H1 (cell line): ENCODE results near the gene RFX2. TPM values are rescaled to one million over a fixed set of nuclear protein-coding genes. Genes with fewer than 3 reads are reported as not detected.

Source experiments
- CTCF ChIA-PET: fragments of 300-600 bp; sonication (Branson Sonifier 250); formaldehyde crosslinking; loops from one replicate; lab custom pipeline; 2021; ENCODE audit not compliant: partially characterized antibody; lab: Charles Lee
- POLR2A ChIA-PET: fragments of 300-600 bp; sonication (Branson Sonifier 250); formaldehyde crosslinking; loops from one replicate; lab custom pipeline; 2021; ENCODE audit warnings: inconsistent platforms; ENCODE audit not compliant: partially characterized antibody; lab: Charles Lee
- DNase-seq, 2 experiments: peaks; one replicate each; pipeline versions ENCODE4 v3.0.0 to v3.0.0-alpha.2; 2010 to 2022; ENCODE audit warnings: low spot score in 2 of 2, low read depth in 1 of 2, mixed read lengths in 1 of 2
- FAIRE-seq: peaks from 2 replicates; lab custom pipeline; 2011; peaks lifted over from hg19 to GRCh38; lab: Jason Lieb, UNC
- H2AFZ ChIP-seq: 2 replicates; pipeline ENCODE4 v1.8.1; 2012; ENCODE audit warnings: low read length, inconsistent platforms
- H2AK5ac ChIP-seq: 2 replicates; pipeline ENCODE4 v1.6.1; 2013; ENCODE audit warnings: low read depth, low read length
- H2BK120ac ChIP-seq: replicated peaks from 2 replicates; pipeline ENCODE3; 2013; ENCODE audit warnings: low read depth, low read length, inconsistent platforms
- H2BK12ac ChIP-seq: 2 replicates; pipeline ENCODE4 v1.6.1; 2013; ENCODE audit warnings: low read depth, low read length
- H2BK15ac ChIP-seq: 2 replicates; pipeline ENCODE4 v1.6.1; 2013; ENCODE audit warnings: low read length
- H2BK20ac ChIP-seq: 2 replicates; pipeline ENCODE4 v1.6.1; 2013; ENCODE audit warnings: low read length
- H2BK5ac ChIP-seq: 2 replicates; pipeline ENCODE4 v1.6.1; 2013; ENCODE audit warnings: low read depth, low read length
- H3K14ac ChIP-seq: 2 replicates; pipeline ENCODE4 v1.6.1; 2013; ENCODE audit warnings: inconsistent platforms; ENCODE audit not compliant: insufficient read length
- H3K18ac ChIP-seq: 2 replicates; pipeline ENCODE4 v1.6.1; 2013; ENCODE audit warnings: low read length; ENCODE audit errors: extremely low read depth
- H3K23ac ChIP-seq: 2 replicates; pipeline ENCODE4 v1.6.1; 2013; ENCODE audit warnings: inconsistent platforms; ENCODE audit not compliant: insufficient read length
- H3K23me2 ChIP-seq: 2 replicates; pipeline ENCODE4 v1.6.1; 2013; ENCODE audit warnings: low read depth, low read length
- H3K27ac ChIP-seq: 2 replicates; pipeline ENCODE4 v1.6.1; 2011; ENCODE audit warnings: low read depth, low read length, inconsistent platforms
- H3K27me3 ChIP-seq, 4 experiments: replicated peaks in 1 of 4; 1 replicate in 1 of 4; 2 replicates in 3 of 4; pipeline versions ENCODE4 v1.6.1 to v1.8.1; 2011 to 2013; ENCODE audit warnings: low read length in 3 of 4, mild to moderate bottlenecking in 3 of 4, inconsistent platforms in 2 of 4, mixed read lengths in 2 of 4, moderate library complexity in 1 of 4; ENCODE audit not compliant: control insufficient read depth in 3 of 4, insufficient read depth in 3 of 4; ENCODE audit errors: extremely low read depth in 1 of 4
- H3K36me3 ChIP-seq, 4 experiments: 2 replicates each; pipeline versions ENCODE4 v1.6.1 to v1.8.1; 2011 to 2013; ENCODE audit warnings: mild to moderate bottlenecking in 4 of 4, low read length in 3 of 4, moderate library complexity in 2 of 4, control low read depth in 1 of 4, inconsistent platforms in 1 of 4; ENCODE audit not compliant: insufficient read depth in 4 of 4, control insufficient read depth in 2 of 4
- H3K4ac ChIP-seq: replicated peaks from 2 replicates; pipeline ENCODE3; 2013; ENCODE audit warnings: low read length, low read depth, mixed read lengths, inconsistent platforms; ENCODE audit not compliant: insufficient read length
- H3K4me1 ChIP-seq, 4 experiments: replicated peaks in 1 of 4; 1 replicate in 1 of 4; 2 replicates in 3 of 4; pipeline versions ENCODE4 v1.6.1 to v1.8.1; 2011 to 2013; ENCODE audit warnings: low read length in 3 of 4, inconsistent platforms in 2 of 4, mixed read lengths in 1 of 4; ENCODE audit not compliant: insufficient read depth in 4 of 4, control insufficient read depth in 3 of 4
- H3K4me2 ChIP-seq, 2 experiments: 2 replicates each; pipeline versions ENCODE4 v1.6.1 to v1.8.1; 2011 to 2013; ENCODE audit warnings: low read depth in 2 of 2, low read length in 2 of 2, control low read depth in 1 of 2, inconsistent platforms in 1 of 2, mild to moderate bottlenecking in 1 of 2; ENCODE audit not compliant: insufficient read depth in 1 of 2
- H3K4me3 ChIP-seq, 4 experiments: fragments of 200-600, 300-600 bp in 1 of 4; sonication (generic), shearing (Covaris generic), sonication (Bioruptor Twin) in 1 of 4; 2 replicates each; pipeline versions ENCODE4 v1.5.1 to v1.8.1; 2011 to 2016; ENCODE audit warnings: low read length in 4 of 4, low read depth in 3 of 4, control low read depth in 2 of 4, inconsistent platforms in 2 of 4, mild to moderate bottlenecking in 2 of 4, mixed read lengths in 1 of 4, moderate library complexity in 1 of 4; ENCODE audit not compliant: insufficient read depth in 2 of 4; ENCODE audit errors: extremely low read depth in 1 of 4
- H3K56ac ChIP-seq: replicated peaks from 2 replicates; pipeline ENCODE3; 2013; ENCODE audit warnings: low read depth, mild to moderate bottlenecking, mixed read lengths, low read length, inconsistent platforms; ENCODE audit not compliant: insufficient read length
- H3K79me1 ChIP-seq: 2 replicates; pipeline ENCODE4 v1.6.1; 2013; ENCODE audit warnings: low read depth, low read length, control low read depth
- H3K79me2 ChIP-seq, 2 experiments: 2 replicates each; pipeline versions ENCODE4 v1.6.1 to v1.8.1; 2012 to 2013; ENCODE audit warnings: low read length in 2 of 2, mild to moderate bottlenecking in 2 of 2, inconsistent platforms in 1 of 2; ENCODE audit not compliant: insufficient read depth in 2 of 2, control insufficient read depth in 1 of 2
- H3K9ac ChIP-seq, 4 experiments: replicated peaks in 1 of 4; 1 replicate in 1 of 4; 2 replicates in 3 of 4; pipeline versions ENCODE4 v1.6.1 to v1.8.1; 2011 to 2013; ENCODE audit warnings: low read depth in 3 of 4, low read length in 3 of 4, control low read depth in 2 of 4, mild to moderate bottlenecking in 2 of 4, moderate library complexity in 2 of 4, inconsistent platforms in 1 of 4; ENCODE audit errors: extremely low read depth in 1 of 4
- H3K9me3 ChIP-seq, 2 experiments: 2 replicates each; pipeline versions ENCODE4 v1.6.1 to v1.8.1; 2012 to 2013; ENCODE audit warnings: mild to moderate bottlenecking in 2 of 2, moderate library complexity in 2 of 2, control low read depth in 1 of 2, inconsistent platforms in 1 of 2, low read depth in 1 of 2, low read length in 1 of 2, mixed read lengths in 1 of 2; ENCODE audit not compliant: insufficient read depth in 2 of 2
- H4K20me1 ChIP-seq, 2 experiments: replicated peaks in 1 of 2; 2 replicates each; pipeline versions ENCODE3 to v1.8.1; 2011 to 2013; ENCODE audit warnings: inconsistent platforms in 2 of 2, low read length in 2 of 2, mild to moderate bottlenecking in 1 of 2; ENCODE audit not compliant: insufficient read depth in 2 of 2, control insufficient read depth in 1 of 2
- H4K5ac ChIP-seq: 2 replicates; pipeline ENCODE4 v1.6.1; 2013; ENCODE audit warnings: low read length, low read depth, mixed read lengths, inconsistent platforms; ENCODE audit not compliant: insufficient read length
- H4K8ac ChIP-seq: 2 replicates; pipeline ENCODE4 v1.8.0; 2013; ENCODE audit warnings: mild to moderate bottlenecking, moderate library complexity, low read length, inconsistent platforms; ENCODE audit not compliant: insufficient read depth; ENCODE audit errors: extremely low read depth
- H4K91ac ChIP-seq: replicated peaks from 2 replicates; pipeline ENCODE3; 2013; ENCODE audit warnings: low read length, mixed read lengths, inconsistent platforms; ENCODE audit not compliant: insufficient read length
- CHD2 ChIP-seq: IDR thresholded peaks from 2 replicates; pipeline ENCODE4 v1.6.1; 2012; ENCODE audit warnings: low read length, improper control_type of control experiment
- GABPA ChIP-seq: IDR thresholded peaks from 2 replicates; pipeline ENCODE4 v1.6.1; 2011; ENCODE audit warnings: mild to moderate bottlenecking, low read length, moderate library complexity, borderline replicate concordance; ENCODE audit not compliant: insufficient read depth
- HDAC6 ChIP-seq: IDR thresholded peaks from one replicate; pipeline ENCODE4 v1.7.1; 2012; ENCODE audit warnings: low read depth, mild to moderate bottlenecking, inconsistent platforms, low read length, moderate library complexity
- MAFK ChIP-seq: IDR thresholded peaks from 2 replicates; pipeline ENCODE4 v1.6.1; 2012; ENCODE audit warnings: low read depth, mild to moderate bottlenecking, improper control_type of control experiment, low read length
- SIX5 ChIP-seq: IDR thresholded peaks from 2 replicates; pipeline ENCODE4 v1.6.1; 2011; ENCODE audit warnings: mild to moderate bottlenecking, low read depth, low read length
- TAF7 ChIP-seq: optimal IDR thresholded peaks from 2 replicates; pipeline ENCODE3; 2011; ENCODE audit warnings: low read depth, mild to moderate bottlenecking, inconsistent platforms, low read length, moderate library complexity, borderline replicate concordance
- TEAD4 ChIP-seq: IDR thresholded peaks from 2 replicates; pipeline ENCODE4 v1.6.1; 2012; ENCODE audit warnings: low read depth, low read length, inconsistent platforms, mixed read lengths
- WGBS, 2 experiments: shearing (Covaris generic) in 1 of 2; methylation state at CpG; one replicate each; pipeline versions ENCODE4 v1.1.6 to v1.1.7; 2013 to 2015; ENCODE audit warnings: low lambda C conversion rate in 2 of 2, mixed read lengths in 2 of 2, inconsistent platforms in 1 of 2, low coverage in 1 of 2, missing lambda C conversion rate in 1 of 2; ENCODE audit not compliant: insufficient replicate concordance in 2 of 2, insufficient coverage in 1 of 2, insufficient read length in 1 of 2; ENCODE audit errors: extremely low coverage in 1 of 2, missing lambda C conversion rate in 1 of 2; 5-methylcytosine and 5-hydroxymethylcytosine counted together
- polyA plus RNA-seq, 7 experiments: library from polyadenylated mRNA; depleted of rRNA in 3 of 7; stranded (reverse) in 5 of 7; unstranded in 2 of 7; fragments of >200 nt in 5 of 7; fragments of 200-250 nt in 2 of 7; gene quantifications; 1 replicate in 5 of 7; 2 replicates in 1 of 7; 4 replicates in 1 of 7; pipeline versions ENCODE4 v1.2.1 to v1.2.3, GENCODE V29; 2011 to 2013; ENCODE audit warnings: missing spikeins in 2 of 7, mixed read lengths in 2 of 7
- total RNA-seq: library from RNA; stranded (reverse); fragmentation: NEBNext Ultra II Directional; extraction: Animal tissue kit (Norgen Biotek cat#: 25700); gene quantifications from 2 replicates; pipeline ENCODE4 v1.2.1, GENCODE V29; 2021

Gene RFX2
- total and polyA plus RNA-seq, 2 of the 8 experiments (the other 6 are each of a cell fraction or from before 2014, with no cell fraction given) = 4.8 to 5.3 TPM

DNA sequence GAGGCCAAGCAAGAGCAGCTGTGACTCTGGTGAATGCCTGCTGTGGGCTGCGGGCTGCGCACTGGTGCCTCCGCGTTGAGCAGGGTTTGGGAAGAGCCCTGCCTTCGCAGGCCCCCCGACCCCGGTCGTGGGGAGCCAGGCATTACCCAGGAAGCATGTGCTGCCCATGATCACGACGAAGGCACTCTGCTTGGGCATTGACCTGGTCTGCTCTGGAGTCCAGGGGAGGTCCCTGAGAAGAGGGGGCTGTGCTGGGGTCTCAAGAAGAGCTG lies 151.5 kb downstream of the RFX2 start:
- Histone ChIP-seq H2BK15ac (no peak overlapping the region), H3K79me2 (peaks cover 14 to 95% of the 10 kb centered on the region in 2 experiments), H3K4me2 (no peak overlapping the region), H2BK20ac (no peak overlapping the region), H3K56ac (no peak overlapping the region), H2AFZ (no peak overlapping the region), H4K8ac (no peak overlapping the region), H4K5ac (no peak overlapping the region), H3K27me3 (no peaks in the 10 kb centered on the region; a peak in 1 of 7 replicates), H3K18ac (no peak overlapping the region), H3K4me1 (peaks cover 12 to 41% (median 23%) of the 10 kb centered on the region in 4 experiments), H3K27ac (no peak overlapping the region), H2AK5ac (no peak overlapping the region), H3K23me2 (no peaks in the 10 kb centered on the region), H3K4ac (no peak overlapping the region), H3K23ac (no peak overlapping the region), H3K9ac (no peak overlapping the region), H3K79me1 (peaks cover 42% of the 10 kb centered on the region), H4K20me1 (peaks cover 39 to 53% of the 10 kb centered on the region in 2 experiments), H3K14ac (no peak overlapping the region), H2BK120ac (no peak overlapping the region), H4K91ac (no peak overlapping the region), H3K4me3 (no peak overlapping the region), H3K9me3 (no peaks in the 10 kb centered on the region), H3K36me3 (no peaks in the 10 kb centered on the region), H2BK12ac (no peak overlapping the region), H2BK5ac (no peak overlapping the region)
- 95% methylated on average over 9 of the region's 10 CpGs; no CpG with 5 or more reads in 1 of the 2 experiments for WGBS, 2 experiments
- POLR2A ChIA-PET = no interaction called here
- FAIRE-seq (no peak), DNase-seq (no peak)
- TF ChIP-seq MAFK (no peak), GABPA (no peak), SIX5 (no peak), TEAD4 (no peak), HDAC6 (no peak), TAF7 (no peak), CHD2 (no peak)
- CTCF ChIA-PET = interaction anchor here (0.6 to 5.8 kb wide), 3 partner anchors 8 to 752 kb away, joined by 3 to 43 read pairs (median 3); no protein-coding TSS in a partner anchor
